ENCODE results near the gene LYVE1.

LYVE1 gene

DNA sequence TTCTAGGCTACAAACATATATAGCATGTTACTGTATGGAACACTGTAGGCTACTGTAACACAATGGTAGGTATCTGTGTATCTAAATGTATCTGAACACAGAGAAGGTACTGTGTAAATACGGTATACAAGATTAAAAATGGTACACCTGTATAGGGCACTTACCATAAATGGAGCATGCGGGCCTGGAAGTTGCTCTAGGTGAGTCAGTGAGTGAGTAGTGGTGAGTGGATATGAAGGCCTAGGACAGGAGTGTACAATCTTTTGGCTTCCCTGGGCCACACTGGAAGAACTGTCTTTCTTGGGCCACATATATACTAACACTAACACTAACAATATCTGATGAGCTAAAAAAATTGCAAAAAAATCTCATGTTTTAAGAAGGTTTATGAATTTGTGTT, 48.8 kb downstream of the LYVE1 start:
- DNase-seq = no peak

DNA sequence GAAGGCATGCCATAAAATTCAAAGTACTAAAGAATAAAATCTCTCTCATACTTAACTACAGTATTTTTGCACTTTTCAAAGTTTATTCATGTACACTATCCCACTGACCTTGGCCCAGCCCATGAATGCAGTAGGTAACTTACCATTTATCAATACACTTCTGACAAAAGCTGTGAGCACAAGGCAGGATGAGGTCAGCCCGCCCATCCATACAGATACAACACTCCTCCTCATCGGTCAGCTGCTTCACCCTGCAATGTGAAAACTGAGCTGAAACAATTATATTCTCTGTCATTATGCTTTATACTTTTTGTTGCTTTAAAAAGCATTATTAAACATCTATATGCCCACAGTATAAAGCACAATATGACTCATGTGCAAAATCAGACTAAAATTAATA, 49.6 kb downstream of the LYVE1 start:
- no peak for DNase-seq

DNA sequence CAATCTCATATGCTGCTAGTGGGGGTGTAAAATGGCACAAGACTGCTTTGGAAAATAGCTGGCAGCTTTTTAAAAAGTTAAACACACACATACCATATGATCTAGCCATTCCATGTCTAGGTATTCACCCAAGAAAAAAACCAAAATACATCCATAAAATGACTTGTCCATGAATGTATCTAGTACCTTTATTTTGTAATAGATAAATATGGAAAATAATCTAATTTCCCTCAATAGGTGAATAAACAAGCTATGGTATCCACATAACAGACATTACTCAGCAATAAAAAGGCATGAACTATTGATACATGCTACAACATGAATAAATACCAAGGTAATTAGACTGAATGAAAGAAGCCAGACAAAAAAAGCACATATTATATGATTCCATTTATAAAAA, 50.3 kb downstream of the LYVE1 start:
- DNase-seq = no peak

DNA sequence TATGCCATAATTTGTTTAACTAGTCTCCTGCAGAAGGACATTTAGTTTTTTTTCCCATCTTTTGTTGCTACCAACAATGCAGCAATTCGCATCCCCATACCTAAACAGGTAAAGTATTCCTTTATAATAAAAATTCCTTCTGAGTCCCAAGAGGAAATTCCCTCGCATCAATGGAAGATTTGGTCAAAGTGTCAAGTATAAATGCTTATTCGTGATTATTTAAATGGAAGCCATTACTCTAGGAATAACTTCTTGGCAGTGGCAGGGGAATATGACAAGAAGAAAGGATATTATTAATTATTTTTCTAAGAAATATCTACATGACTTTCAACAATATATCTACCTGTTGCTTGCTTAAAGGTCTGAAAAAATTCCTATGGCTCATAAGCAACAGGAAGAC, 53.0 kb downstream of the LYVE1 start:
- DNase-seq = no peak

DNA sequence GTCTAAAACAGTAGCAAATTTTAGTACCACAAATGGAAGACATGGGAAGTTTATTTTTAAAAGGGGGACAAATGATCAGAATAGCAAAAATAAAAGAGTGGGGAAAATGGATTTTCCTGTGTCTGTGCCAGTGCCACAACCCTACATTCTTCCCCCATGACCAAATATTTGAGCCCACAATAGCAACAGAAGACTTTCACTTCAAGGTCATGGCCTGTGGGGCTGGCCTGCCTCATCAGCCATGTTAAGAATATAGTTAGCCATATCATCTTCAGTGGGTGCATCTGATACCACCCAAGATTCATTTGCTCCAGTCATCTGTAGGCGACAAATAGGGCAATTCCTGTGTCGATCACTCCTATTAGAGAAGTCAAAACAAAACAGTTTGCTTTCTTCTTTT, 53.8 kb downstream of the LYVE1 start:
- DNase-seq = no peak

DNA sequence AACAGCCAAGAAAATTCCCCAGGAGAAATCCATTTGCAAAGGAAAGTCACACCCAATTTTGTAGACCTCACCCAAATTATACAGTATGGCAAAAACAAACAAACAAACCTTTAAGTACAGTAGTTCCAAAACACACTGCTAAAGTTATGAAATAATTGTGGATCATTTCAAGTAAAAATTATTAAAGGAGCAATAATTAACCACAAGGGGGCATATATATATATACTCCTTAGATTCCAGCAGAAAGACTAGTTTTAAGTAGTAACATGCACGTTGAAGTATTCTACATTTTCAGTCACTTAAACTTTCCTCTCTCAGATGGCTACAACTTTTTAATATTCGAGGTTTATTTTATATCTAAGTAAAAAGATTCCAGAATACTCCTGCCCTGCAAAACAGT, 54.3 kb downstream of the LYVE1 start:
- DNase-seq = no peak

DNA sequence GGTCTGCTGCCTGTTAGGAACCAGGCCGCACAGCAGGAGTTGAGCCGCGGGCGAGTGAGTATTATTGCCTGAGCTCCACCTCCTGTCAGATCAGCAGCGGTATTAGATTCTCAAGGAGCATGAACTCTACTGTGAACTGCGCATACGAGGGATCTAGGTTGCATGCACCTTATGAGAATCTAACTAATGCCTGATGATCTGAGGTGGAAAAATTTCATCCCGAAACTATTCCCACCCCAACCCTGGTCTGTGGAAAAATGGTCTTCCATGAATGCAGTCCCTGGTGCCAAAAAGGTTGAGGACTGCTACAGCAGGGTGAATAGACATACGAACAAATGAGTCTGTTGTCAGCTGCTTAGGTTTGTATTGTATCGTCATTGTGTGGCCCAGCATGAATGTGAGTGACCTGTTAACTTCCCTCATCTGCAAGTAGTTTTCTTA, 57.3 kb downstream of the LYVE1 start:
- DNase-seq = no peak

Data from SHP77 treated with DMSO at 0.1 percent for 48 hours (cell line).